Measurements from ENCODE around the gene TRIM4.
"Not testable (repeated sequence)": the region's sequence is repeated elsewhere in the genome, so short reads cannot be mapped to it uniquely, and the experiment has no call there.

TRIM4 gene

DNA sequence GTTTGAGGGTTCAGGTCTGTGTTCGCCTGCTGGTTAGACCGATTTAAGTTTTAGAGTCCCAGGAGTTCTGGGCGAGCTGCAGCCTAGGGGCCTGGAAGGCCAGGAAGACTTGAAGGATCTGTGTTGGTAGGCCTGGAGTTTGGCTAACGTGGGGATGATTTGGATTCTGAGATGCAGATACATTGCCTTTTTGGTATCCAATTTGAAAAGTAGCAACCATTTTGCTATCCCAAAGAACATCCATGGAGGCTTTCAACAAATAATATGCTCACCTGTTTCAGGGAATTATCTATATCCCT, 433 bp upstream of the TRIM4 start:
- no peak for DNase-seq

DNA sequence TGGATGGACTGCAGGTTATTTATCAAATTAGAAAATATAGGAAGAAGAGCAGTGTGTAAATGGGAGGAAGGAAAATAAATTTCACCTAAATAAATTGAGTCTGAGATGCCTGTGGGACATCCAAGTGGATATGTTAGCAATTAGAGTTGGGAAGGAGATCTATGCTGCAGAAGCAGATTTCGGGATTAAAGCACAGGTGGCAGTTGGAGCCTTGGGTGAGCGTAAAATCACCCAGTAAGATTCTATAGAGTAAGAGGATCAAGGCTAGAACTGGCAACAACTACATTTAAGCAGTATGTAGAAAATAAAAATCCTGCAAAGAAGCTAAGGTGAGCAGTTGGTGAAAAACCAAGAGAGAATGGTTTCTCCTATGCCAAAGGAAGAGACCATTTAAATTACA, 8.4 kb downstream of the TRIM4 start:
- DNase-seq = no peak

DNA sequence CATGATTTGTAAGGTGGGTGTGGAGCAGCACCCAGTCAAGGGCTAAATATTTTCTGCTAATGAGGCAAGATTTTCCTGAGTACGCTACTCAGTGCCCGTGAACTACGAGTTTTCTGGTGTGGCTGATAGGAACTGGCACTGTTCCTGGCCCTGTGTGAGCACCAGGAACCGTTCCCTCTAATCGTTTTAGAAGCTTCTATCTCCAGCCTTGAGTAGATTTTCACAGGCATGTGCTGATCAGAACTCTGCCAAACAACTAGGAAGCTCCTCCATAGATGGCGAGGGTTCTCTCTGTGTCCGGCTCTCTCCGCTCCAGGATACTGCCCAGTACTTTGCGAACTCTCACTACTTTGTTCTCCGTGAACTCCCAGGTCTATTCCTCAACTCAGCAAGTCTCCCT, 17.7 kb downstream of the TRIM4 start:
- no peak for DNase-seq

DNA sequence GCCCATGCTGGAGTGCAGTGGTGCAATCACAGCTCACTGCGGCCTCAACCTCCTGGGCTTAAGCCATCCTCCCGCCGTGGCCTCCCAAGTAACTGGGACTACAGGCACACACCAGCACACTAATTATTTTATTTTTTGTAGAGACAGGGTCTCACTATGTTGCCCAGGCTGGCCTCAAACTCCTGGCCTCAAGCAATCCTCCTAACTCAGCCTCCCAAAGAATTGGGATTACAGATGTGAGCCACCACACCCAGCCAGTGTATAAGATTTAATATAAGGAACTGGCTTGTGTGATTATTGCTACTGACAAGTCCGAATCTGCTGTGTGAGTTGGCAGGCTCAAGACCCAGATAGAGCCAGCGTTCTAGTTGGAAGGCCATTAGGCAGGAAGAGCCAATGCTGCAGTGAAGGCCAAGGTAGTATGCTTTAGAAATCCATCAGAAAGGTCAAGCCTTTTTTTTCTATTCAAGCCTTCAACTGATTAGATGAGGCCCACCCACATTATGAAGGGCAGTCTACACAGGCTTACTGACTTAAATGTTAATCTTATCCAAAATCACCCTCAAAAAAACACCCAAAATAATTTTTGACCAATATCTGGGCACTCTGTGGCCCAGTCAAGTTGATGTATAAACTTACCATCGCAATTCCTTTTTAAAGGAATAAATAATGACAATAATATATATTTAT, 19.4 kb downstream of the TRIM4 start:
- DNase-seq = no peak

DNA sequence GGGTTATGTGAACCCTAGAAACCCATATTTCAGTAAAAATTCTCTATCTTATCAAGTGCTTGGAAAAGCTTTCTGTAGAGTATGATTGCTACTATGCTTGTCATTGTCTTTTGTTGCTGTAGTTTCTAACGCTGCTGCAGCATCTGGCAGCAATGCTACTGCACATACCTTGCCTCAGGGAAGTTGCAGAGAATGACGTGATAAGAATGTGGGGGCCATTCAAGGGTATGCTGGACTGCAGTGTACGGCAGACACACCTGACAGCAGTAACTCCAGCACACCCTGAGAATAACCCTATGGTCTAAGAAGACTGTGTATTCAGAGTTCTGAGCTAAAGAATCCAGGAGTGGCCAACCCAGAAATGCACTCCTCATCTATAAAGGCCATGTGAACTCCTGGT, 20.5 kb downstream of the TRIM4 start:
- no peak for DNase-seq

DNA sequence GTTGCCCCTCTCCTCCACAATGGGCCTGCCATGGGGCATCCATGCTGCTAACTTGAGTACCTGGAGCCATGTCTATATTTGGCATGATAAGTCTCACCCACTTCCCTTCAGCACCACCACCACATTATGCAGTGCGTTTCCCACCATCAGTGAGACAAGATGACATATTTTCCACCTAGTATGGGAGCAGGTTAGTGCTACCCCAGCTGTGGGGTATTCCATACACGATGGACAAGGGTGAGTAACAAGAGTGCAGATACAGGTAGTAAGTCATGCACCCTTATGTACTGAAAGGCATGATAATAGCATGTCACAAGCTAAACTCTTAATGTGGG, 21.3 kb downstream of the TRIM4 start:
- DNase-seq = no peak

DNA sequence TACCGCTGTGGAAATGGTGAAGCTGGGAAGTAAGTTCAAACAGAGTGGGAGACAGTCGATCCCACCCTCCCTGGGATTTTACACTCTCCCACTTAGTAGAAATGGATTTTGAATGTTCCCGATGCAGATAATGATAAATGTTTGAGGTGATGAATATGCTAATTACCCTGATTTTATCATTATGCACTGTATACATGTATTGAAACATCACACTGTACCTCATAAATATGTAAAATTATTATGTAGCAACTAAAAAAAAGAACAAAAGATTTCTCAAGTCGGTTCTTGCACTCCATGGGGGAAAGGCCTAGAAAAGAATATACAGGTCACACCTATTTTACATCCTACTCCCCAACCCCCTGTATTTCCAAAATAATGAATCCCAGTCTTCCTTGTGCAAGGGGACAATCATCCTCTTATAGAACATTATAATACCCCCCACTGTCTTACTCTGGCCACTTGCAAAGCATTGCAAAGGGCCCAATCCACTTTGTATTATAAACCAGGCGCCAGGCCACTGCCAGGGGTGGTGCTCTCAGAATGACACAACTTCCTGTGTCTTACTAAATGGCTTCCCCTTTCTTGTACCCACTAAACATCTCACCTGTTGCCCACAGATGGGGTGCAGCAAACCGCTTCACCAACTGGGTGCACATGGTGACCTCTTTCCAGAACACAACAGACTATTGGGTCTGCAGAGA, 21.9 kb downstream of the TRIM4 start:
- DNase-seq = no peak

DNA sequence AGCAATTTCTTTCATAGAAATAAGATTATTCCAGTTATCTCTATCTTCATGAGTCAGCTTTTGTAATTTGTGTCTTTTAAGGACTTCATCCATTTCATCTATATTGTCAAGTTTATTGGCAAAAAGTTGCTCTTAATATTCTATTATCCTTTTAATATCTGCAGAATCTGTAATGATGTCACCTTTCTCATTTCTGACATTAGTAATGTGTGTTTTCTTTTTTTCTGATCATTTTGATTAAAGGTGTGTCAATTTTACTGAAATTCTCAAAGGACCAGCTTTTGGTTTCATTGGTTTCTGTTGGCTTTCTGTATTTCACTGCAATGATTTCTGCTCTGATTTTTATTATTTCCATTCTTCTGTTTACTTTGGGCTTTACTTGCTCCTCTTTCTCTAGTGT, 24.6 kb downstream of the TRIM4 start:
- no peak for DNase-seq

DNA sequence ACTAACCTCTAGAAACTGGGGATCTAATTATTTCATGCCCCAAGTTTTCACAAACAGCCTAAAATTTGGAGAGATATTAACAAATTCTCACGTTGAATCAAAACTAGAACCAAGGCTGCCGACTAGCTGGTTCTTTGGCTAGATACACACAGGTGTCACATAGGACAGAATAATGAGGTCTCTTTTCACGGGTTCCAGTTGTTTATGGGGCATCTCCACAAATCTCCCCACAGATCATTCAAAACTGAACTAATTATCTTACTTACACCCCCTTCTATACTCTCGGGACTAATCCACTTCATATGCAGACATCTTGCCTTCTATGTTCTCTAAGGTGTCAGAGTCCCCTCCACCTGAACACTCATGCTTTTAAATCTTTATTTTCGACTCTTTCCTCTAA, 26.1 kb downstream of the TRIM4 start:
- DNase-seq = no peak

DNA sequence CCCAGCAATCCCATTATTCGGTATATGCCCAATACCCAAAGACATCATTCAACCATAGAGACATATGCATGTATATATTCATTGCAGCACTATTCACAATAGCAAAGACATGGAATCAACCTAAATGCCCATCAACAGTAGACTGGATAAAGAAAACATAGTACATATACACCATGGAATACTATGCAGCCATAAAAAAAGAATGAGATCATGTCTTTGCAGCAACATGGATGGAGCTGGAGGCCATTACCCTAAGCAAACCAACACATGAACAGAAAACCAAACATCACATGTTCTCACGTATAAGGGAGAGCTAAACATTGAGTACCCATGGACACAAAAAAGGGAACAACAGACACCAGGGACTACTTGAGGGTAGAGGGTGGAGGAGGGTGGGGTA, 29.0 kb downstream of the TRIM4 start:
- not testable (repeated sequence) for DNase-seq

DNA sequence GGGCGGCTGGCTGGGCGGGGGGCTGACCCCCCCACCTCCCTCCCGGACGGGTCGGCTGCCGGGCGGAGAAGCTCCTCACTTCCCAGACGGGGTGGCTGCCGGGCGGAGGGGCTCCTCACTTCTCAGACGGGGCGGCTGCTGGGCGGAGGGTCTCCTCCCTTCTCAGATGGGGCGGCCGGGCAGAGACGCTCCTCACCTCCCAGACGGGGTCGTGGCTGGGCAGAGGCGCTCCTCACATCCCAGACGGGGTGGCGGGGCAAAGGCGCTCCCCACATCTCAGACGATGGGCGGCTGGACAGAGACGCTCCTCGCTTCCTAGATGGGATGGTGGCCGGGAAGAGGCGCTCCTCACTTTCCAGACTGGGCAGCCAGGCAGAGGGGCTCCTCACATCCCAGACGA, 31.0 kb downstream of the TRIM4 start:
- not testable (repeated sequence) for DNase-seq

DNA sequence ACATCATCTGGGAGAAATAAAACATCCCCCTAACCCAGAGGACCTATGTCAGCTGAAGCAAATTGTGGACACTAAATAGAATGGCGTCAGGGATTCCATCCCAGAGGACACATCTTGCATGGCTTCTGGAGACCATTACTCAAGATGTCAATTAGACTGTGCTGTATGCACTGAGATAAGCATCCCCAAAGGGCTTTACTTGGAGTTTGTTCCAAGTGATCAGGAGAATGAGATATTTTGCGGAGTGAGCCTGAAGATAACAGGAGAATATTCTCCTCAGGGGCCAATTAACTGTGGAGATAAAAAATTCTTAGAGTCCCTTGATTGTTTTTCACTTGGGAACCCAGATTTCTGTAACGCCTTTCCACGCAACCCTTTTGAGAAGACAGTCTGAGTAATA, 38.0 kb downstream of the TRIM4 start:
- DNase-seq = no peak

DNA sequence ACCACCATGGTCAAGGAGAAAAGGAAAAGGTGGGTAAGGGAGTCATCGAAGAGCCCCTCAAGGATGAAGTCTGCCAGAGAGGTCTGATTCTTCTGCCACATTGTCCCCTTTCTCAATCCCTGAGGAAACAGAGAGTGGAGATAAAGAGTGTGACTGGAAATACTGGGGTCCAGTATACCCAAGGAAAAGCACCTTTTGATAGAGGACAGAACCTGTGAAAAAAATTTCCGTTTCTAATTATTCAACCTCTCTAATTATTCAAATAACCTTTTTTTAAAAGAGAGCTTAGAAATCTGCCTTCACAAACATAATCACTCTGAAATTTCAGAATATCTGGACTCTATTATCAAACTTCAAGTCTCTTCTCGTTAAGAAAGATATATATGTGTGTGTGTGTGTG, 42.4 kb downstream of the TRIM4 start, which contains the start of gene OR2AE1:
Gene OR2AE1 (minus strand): TSS at position 101 of the 400 bp plus-strand sequence. CDS start 0 bp downstream, at position 101.
- DNase-seq = no peak

DNA sequence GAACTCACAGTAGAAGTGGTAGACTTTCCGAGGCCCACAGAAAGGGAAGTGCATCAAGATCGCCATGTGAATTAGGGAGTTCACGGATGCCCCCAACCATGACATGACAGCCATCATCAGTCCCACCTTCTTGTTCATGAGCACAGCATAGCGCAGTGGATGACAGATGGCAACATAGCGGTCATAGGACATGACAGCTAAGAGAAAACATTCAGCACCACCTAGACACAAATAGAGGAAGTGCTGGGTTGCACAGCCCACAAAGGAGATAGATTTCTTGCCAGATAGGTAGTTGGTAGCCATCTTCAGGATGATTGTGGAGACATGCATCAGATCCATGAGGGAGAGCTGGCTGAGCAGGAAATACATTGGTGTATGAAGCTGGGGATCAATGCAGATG, 42.8 kb downstream of the TRIM4 start:
- DNase-seq = no peak

DNA sequence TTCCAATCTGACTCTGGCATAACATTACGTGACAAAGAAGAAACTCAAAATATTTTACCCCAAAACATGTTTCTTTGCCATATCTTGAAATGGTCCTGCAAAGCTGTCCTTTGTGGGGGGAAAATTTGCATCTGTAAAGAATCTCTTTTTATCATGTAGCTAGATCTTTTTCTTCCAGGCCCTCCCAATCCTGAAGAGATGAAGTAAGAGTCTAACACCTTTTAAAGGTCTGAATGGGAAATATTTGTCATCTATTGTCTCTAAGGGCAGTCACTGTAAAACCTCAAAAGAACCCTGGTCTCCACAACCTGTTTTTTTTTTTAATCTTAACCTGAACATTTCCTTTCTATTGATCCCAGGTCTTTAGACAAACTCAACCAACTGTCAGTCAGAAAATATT, 51.1 kb downstream of the TRIM4 start:
- DNase-seq = no peak

DNA sequence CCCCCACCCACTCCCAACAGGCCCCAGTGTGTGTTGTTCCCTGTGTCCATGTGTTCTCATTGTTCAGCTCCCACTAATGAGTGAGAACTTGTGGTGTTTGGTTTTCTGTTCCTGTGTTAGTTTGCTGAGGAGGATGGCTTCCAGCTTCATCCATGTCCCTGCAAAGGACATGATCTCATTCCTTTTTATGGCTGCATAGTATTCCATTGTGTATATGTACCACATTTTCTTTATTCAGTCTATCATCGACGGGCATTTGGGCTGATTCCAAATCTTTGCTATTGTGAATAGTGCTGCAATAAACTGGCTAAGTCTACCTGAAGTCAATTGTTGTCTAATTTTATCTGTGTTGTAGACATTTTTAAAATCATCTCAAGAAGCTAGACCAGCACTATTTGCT, 51.9 kb downstream of the TRIM4 start:
- not testable (repeated sequence) for DNase-seq

DNA sequence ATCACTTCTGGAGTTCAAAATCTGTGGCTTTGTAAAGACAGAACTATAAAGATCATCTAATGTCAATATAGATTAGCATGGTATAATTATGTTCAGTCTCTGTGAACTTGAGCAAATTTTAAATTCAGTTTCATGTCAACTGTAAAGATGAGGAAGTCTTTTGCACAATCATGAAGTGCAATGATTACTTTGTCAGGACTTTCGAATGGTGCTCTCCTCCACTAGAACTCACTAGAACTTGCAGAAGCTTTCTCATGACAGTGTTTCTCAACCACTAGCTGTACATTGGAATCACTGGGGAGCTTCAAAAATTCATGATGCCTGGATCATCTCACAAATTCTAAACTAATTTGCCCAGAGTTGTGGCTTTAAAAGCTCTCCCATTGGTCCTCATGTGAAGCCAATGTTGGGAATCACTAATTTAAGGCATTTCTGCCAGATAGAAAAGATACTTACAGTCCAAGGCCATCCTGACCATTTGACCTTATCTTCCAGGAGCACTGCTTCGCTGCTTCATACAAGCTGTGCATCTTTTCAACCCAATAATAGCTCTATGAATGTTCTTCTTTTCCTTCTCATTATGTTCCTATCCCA, 55.4 kb downstream of the TRIM4 start:
- DNase-seq = no peak

DNA sequence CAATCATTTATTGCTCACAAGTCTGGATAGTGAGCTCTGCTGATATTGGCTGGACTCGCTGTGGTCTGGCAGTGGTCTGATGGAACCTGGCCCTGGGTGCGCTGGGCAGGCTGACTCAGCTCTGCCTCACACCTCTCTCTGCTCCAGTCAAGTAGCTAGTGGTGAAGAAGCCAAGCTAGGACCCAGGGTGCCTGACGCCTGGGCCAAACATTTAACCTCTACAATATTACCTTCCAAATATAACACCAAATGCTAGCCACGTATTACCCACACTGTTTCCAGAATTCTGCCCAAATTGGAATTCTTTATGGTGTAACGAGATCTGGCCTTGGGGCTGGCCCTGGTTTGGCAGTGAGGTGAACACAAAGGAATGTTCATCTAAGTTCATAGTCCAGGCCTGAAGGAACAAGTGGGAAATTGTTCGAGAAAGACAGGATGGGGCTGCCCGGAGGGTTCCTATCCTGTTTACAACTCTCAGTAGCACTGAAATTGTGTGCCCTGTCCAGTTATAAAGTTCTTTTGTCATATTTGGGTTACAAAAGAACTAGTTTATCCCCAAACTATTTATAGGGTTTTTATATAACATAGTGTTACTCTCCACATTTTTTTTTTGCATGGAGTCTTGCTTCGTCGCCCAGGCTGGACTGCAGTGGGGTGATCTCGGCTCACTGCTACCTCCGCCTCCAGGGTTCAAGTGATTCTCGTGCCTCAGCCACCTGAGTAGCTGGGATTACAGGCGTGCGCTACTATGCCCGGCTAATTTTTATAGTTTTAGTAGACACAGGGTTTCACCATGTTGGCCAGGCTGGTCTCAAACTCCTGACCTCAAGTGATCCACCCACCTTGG, 58.8 kb downstream of the TRIM4 start:
- no peak for DNase-seq

DNA sequence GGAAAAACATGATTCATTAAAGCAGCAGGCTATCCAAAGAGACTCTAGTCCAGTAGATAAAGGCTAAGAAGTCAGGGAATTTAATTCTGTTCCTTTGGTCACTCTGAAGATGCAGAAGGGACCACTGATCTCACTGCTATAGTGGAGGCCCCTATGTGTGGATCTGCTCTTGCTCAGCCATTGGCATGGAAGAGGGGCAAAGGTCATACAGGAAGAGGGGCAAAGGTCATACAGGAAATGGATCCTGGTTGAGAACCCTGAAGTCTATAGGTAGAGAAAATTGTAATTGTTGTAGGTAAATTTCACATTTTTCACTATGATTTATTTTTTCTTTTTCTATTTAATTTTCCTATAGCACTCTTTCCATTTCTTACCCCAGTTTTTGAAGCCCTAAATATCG, 64.1 kb downstream of the TRIM4 start:
- no peak for DNase-seq

DNA sequence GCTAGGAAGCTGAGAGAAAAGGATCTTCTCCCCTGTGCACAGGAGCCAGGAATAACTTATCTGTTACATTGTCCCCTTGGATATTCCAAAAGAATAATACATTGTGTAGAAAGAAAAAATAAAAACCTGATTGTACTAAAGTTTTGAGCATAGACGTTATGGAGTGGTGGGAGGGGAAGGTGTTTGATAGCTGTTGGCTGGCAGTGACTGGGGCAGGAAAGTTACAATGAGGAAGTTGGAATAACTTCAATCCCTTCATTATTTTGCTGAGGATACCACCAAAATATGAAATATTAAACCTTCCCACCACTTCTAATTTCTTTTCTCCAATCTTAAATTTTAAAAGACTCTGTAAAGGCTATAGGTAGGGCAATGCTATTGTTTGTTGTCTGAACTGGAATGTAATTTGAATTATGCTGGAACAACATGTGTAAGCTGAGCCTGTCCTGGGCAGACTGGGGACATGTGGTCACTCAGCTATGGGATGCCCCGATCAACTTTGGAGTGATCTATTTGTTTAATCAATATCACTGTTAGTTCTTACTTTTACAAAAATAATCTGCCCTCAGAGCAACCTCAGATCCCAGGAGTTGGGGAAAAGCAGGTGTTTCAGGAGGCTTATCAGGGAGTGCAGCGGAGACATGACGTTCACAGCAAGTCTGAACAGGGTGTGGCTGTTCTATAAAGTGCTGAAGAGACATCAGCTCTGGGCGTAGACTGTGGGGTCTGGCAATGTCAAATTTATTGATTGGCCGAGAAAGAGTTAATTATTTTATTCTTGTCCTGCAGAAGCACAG, 70.7 kb downstream of the TRIM4 start:
- no peak for DNase-seq

DNA sequence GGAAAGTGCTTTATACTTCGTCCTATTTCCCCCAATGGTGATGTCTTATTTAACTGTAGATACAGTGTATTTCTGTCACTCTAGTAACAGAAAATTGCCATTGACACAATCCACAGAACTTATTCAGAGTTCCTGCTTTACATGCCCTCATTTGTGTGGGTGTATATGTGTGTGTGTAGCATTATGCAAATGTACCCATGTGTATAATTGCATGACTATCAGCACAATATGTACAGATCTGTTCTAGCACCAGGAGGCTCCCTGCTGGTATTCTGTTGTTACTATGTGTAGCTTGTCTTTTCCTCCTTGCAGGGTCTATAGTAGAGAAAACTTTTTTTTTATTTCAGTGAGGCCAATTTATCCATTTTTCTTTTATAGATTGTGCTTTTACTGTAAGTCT, 75.0 kb downstream of the TRIM4 start:
- no peak for DNase-seq

DNA sequence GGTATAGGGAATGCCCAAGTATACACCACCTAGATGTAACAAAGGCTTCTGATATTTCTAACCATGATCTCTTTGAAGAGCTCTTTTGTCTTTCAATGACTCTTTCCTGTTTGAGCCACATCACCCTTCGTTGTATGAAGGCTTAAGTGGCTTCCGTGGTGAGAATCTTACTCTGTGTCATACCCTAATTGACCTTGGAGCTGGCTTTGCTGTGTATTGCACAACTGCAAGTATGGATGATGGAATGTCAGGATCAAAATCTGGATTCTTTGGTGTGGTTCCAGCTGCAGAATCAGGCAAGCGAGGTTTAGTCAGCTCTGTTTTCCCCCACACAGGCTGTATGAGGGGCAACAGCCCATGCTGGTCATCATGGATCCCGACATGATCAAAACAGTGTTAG, 75.5 kb downstream of the TRIM4 start:
- DNase-seq = no peak

DNA sequence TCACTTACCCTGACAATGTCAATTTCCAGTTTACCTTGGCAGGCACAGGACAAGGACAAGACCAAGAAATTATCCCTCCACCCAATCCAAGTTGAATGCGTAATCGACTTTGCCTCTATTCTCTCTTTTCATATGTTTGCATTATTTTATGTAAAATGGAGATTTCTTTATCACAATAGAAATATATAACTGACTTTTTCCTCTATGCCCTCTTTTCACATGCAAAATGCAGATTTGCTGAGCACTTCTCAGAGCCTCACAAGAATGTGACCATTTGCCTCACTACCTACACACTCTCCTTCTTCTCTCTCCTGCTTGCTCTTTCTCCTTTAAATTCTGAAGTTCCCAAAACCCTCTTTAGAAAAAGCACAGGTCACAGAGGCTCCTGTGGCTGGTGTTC, 76.4 kb downstream of the TRIM4 start:
- DNase-seq = no peak
